Cardiac muscle cell (in vitro differentiated cells and primary cell): Measurements from ENCODE around the gene HEBP2. TPM values are rescaled to one million over a fixed set of nuclear protein-coding genes. Genes with fewer than 3 reads are reported as not detected.
"Not testable (repeated sequence)": the region's sequence is repeated elsewhere in the genome, so short reads cannot be mapped to it uniquely, and the experiment has no call there.

Source experiments
- DNase-seq, 2 donors: peaks; one replicate each; pipeline versions ENCODE4 v3.0.0 to v3.0.0-alpha.2; 2010 to 2017; ENCODE audit warnings: low read depth in 1 of 2, low spot score in 1 of 2
- H3K27ac ChIP-seq: fragments of 200-600 bp; sonication (generic); 2 replicates; pipeline ENCODE4 v1.5.1; 2016
- H3K27me3 ChIP-seq: fragments of 200-600 bp; sonication (generic); 2 replicates; pipeline ENCODE4 v1.6.0; 2016; ENCODE audit warnings: control low read depth
- H3K36me3 ChIP-seq: fragments of 200-600 bp; sonication (generic); 2 replicates; pipeline ENCODE4 v1.5.1; 2016; ENCODE audit warnings: control low read depth
- H3K4me1 ChIP-seq: fragments of 200-600 bp; sonication (generic); 2 replicates; pipeline ENCODE4 v1.8.1; 2017; ENCODE audit warnings: low read depth, mild to moderate bottlenecking, mixed run types
- H3K4me3 ChIP-seq: fragments of 200-600 bp; sonication (generic); 2 replicates; pipeline ENCODE4 v1.5.1; 2016; ENCODE audit warnings: mild to moderate bottlenecking
- H3K9me3 ChIP-seq: fragments of 200-600 bp; sonication (generic); 2 replicates; pipeline ENCODE4 v1.5.1; 2017; ENCODE audit warnings: low read depth, mild to moderate bottlenecking, control low read depth
- CTCF ChIP-seq: IDR thresholded peaks from 2 replicates; pipeline ENCODE4 v1.5.1; 2012; ENCODE audit warnings: low read depth, mild to moderate bottlenecking, low read length
- polyA plus RNA-seq: library from polyadenylated mRNA; unstranded; fragments of >200 nt; fragmentation: Nextera tagmentation; extraction: Ambion mirVana; gene quantifications from 2 replicates; pipeline ENCODE4 v1.2.1, GENCODE V29; 2016
- total RNA-seq: library from RNA; depleted of rRNA; stranded (reverse); fragments of >200 nt; gene quantifications from 2 replicates; pipeline ENCODE4 v1.2.3, GENCODE V29; 2016

The HEBP2 gene
- total RNA-seq (55.9 and 62.2 TPM in 2 replicates), polyA plus RNA-seq (97.1 and 109 TPM in 2 replicates)

GRCh38 chr6:138403801-138404665, at the start of gene HEBP2:
TSS of gene HEBP2 (plus strand) at chr6:138404223. CDS start at chr6:138404496, 273 bp downstream.
- no peaks in the 10 kb centered on the region for H3K9me3 ChIP-seq
- peak; percentile 89 to 98 for DNase-seq
- peak within 1 kb of the TSS; percentile 52 for H3K4me3 ChIP-seq

GRCh38 chr6:138357928-138358327, 46.1 kb upstream of the HEBP2 start:
- no peaks in the 10 kb centered on the region for H3K27me3 ChIP-seq
- no peak for TF ChIP-seq CTCF
- H3K4me3 ChIP-seq, result no peak overlapping the region
- DNase-seq, result no peak
- H3K4me1 ChIP-seq, result no peaks in the 10 kb centered on the region
- no peaks in the 10 kb centered on the region for H3K36me3 ChIP-seq
- H3K27ac ChIP-seq, result no peak overlapping the region
- H3K9me3 ChIP-seq, result no peaks in the 10 kb centered on the region

More at GRCh38 chr6:138403801-138404665, at the start of gene HEBP2:
- Histone ChIP-seq H3K4me1 (peaks cover 7% of the 10 kb centered on the region), H3K27ac (peak within 1 kb of the TSS; percentile 45), H3K27me3 (no peaks in the 10 kb centered on the region), H3K36me3 (peaks cover 19% of the 10 kb centered on the region)
- peak; percentile 46 for TF ChIP-seq CTCF

GRCh38 chr6:138368684-138369083, 35.3 kb upstream of the HEBP2 start:
- DNase-seq, H3K4me3 ChIP-seq, H3K27ac ChIP-seq, H3K9me3 ChIP-seq, H3K27me3 ChIP-seq, H3K36me3 ChIP-seq: not testable (repeated sequence)
- peaks cover 21% of the 10 kb centered on the region for H3K4me1 ChIP-seq

- H3K36me3 ChIP-seq, result no peaks in the 10 kb centered on the region
- peaks cover 24% of the 10 kb centered on the region for H3K4me1 ChIP-seq
- no peak overlapping the region for H3K4me3 ChIP-seq
- DNase-seq, result no peak
- no peak for TF ChIP-seq CTCF
- H3K27ac ChIP-seq, result no peak overlapping the region
- no peaks in the 10 kb centered on the region for H3K27me3 ChIP-seq
- H3K9me3 ChIP-seq, result no peaks in the 10 kb centered on the region
These were observed 33.2 kb upstream of the HEBP2 start for GRCh38 chr6:138370631-138371451.

GRCh38 chr6:138371452-138371711, 32.6 kb upstream of the HEBP2 start:
- Histone ChIP-seq H3K27ac (no peak overlapping the region), H3K36me3 (no peaks in the 10 kb centered on the region), H3K4me1 (peaks cover 24% of the 10 kb centered on the region), H3K4me3 (no peak overlapping the region), H3K9me3 (no peaks in the 10 kb centered on the region), H3K27me3 (no peaks in the 10 kb centered on the region)
- TF ChIP-seq CTCF, result no peak
- DNase-seq, result no peak

GRCh38 chr6:138371720-138372119, 32.3 kb upstream of the HEBP2 start:
- Histone ChIP-seq H3K4me1 (peaks cover 24% of the 10 kb centered on the region), H3K36me3 (no peaks in the 10 kb centered on the region), H3K9me3 (no peaks in the 10 kb centered on the region), H3K27ac (no peak overlapping the region), H3K4me3 (no peak overlapping the region), H3K27me3 (no peaks in the 10 kb centered on the region)
- no peak for TF ChIP-seq CTCF
- peak; percentile 39 to 59 for DNase-seq
